A673 (cell line): ENCODE data around the gene GATAD2B. TPM values are rescaled to one million over a fixed set of nuclear protein-coding genes. Genes with fewer than 3 reads are reported as not detected.

Experiments used
- BruUV-seq: library from RNA; stranded (reverse); fragments of 400-500 nt; replicated peaks from 2 replicates; lab custom pipeline; 2021; lab: Mats Ljungman, UMichigan
- CTCF ChIA-PET: fragments of 300-600 bp; sonication (Branson Sonifier 250); formaldehyde crosslinking; loops from one replicate; lab custom pipeline; 2022; ENCODE audit warnings: antibody characterized with exemption; lab: Charles Lee
- POLR2A ChIA-PET: fragments of 300-600 bp; sonication (Branson Sonifier 250); formaldehyde crosslinking; loops from one replicate; lab custom pipeline; 2022; ENCODE audit warnings: antibody characterized with exemption; ENCODE audit not compliant: low non-redundant PET; lab: Charles Lee
- DNase-seq: peaks from one replicate; pipeline ENCODE4 v3.0.0-alpha.2; 2015; ENCODE audit warnings: low spot score
- H3K27ac ChIP-seq: fragments of 200-600 bp; sonication (generic); 2 replicates; pipeline ENCODE4 v1.5.1; 2016; ENCODE audit warnings: mixed run types, low read depth, mild to moderate bottlenecking, mixed read lengths, antibody characterized with exemption, low read length; ENCODE audit not compliant: poor library complexity, severe bottlenecking
- H3K27me3 ChIP-seq: fragments of 200-600 bp; sonication (generic); replicated peaks from 2 replicates; pipeline ENCODE4 v1.6.1; 2017; ENCODE audit warnings: mixed run types, low read depth, mild to moderate bottlenecking, mixed read lengths, antibody characterized with exemption, low read length; ENCODE audit not compliant: insufficient read depth, poor library complexity
- H3K36me3 ChIP-seq: fragments of 200-600 bp; sonication (generic); 2 replicates; pipeline ENCODE4 v1.6.1; 2016; ENCODE audit warnings: mixed run types, mild to moderate bottlenecking, mixed read lengths, antibody characterized with exemption, low read length; ENCODE audit not compliant: insufficient read depth, poor library complexity, severe bottlenecking
- H3K4me1 ChIP-seq: fragments of 200-600 bp; sonication (generic); 2 replicates; pipeline ENCODE4 v1.6.1; 2017; ENCODE audit warnings: mixed run types, mild to moderate bottlenecking, mixed read lengths, antibody characterized with exemption, low read length; ENCODE audit not compliant: insufficient read depth, poor library complexity, severe bottlenecking
- H3K4me3 ChIP-seq: fragments of 200-600 bp; sonication (generic); 2 replicates; pipeline ENCODE4 v1.5.1; 2016; ENCODE audit warnings: low read depth, mixed run types, mild to moderate bottlenecking, mixed read lengths, low read length; ENCODE audit not compliant: poor library complexity, severe bottlenecking
- H3K9me3 ChIP-seq: fragments of 200-600 bp; sonication (generic); 2 replicates; pipeline ENCODE4 v1.6.1; 2016; ENCODE audit warnings: mixed run types, low read depth, mild to moderate bottlenecking, mixed read lengths, antibody characterized with exemption, low read length; ENCODE audit not compliant: poor library complexity, severe bottlenecking
- EZH2 ChIP-seq: fragments of 200-600 bp; sonication (generic); IDR thresholded peaks from 2 replicates; pipeline ENCODE4 v1.6.1; 2017; ENCODE audit warnings: borderline replicate concordance, low read depth, mild to moderate bottlenecking, mixed read lengths, antibody characterized with exemption, low read length; ENCODE audit not compliant: poor library complexity, severe bottlenecking
- intact Hi-C: fragments of 100-400 bp; cut with micrococcal nuclease; formaldehyde crosslinking; loops from one replicate; pipeline ENCODE4 v1.10.0; 2022; ENCODE audit not compliant: unreplicated experiment
- total RNA-seq: library from RNA; stranded (reverse); gene quantifications from 2 replicates; pipeline ENCODE4 v1.2.3, GENCODE V29; 2021
- TF ChIP-seq, protein P1 (sequence below): fragments of 300-800, 200-600 bp; sonication (generic); conservative IDR thresholded peaks from 2 replicates; pipeline ENCODE4 v1.5.1; 2017; ENCODE audit warnings: low read depth, mild to moderate bottlenecking, antibody characterized with exemption, low read length, moderate library complexity, mixed read lengths

The GATAD2B gene
- total RNA-seq, 1 experiment from 2014 or later = 58.8 TPM

DNA sequence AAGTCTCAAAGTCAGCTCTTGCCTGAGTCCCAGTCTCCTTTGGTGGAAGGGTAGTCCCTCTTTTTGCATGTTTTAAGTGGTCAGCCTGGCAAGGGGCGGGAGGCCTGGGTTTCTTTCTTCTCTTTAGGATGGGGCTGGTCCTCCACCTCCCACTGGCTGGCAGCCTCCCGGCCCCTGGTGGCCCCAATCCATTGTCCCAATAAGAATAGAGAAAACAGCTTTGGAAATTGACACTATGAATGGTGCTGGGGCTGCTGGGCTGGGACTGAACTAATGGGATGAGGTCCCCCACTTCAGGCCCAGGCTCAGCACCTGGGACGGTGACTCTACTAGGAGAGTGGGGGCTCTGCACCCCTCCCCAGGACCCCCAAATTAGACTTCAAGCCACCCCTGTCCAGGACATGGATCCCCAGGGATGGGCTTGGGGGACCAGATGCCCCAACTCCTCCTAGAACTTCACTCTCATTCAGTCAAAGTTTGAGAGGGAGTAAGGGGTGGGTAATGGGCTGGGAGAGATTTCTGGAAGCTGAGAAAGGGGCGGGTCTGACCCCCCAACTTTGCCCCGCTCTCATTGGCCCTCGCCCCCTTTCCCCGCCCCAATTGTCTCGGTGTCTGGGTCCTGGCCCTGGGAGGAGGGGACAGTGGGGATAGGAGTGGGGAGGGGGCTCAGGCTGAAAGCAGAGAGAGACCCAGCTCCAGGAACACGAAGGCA, 129.4 kb downstream of the GATAD2B start:
- Histone ChIP-seq H3K4me3 (no peak overlapping the region), H3K27me3 (no peaks in the 10 kb centered on the region), H3K27ac (no peak overlapping the region), H3K9me3 (no peaks in the 10 kb centered on the region), H3K4me1 (no peaks in the 10 kb centered on the region), H3K36me3 (no peaks in the 10 kb centered on the region)
- DNase-seq = no peak
- ChIA-PET POLR2A (no interaction called here), CTCF (no interaction called here)
- BruUV-seq = no TSS peak
- TF ChIP-seq, protein P1, sequence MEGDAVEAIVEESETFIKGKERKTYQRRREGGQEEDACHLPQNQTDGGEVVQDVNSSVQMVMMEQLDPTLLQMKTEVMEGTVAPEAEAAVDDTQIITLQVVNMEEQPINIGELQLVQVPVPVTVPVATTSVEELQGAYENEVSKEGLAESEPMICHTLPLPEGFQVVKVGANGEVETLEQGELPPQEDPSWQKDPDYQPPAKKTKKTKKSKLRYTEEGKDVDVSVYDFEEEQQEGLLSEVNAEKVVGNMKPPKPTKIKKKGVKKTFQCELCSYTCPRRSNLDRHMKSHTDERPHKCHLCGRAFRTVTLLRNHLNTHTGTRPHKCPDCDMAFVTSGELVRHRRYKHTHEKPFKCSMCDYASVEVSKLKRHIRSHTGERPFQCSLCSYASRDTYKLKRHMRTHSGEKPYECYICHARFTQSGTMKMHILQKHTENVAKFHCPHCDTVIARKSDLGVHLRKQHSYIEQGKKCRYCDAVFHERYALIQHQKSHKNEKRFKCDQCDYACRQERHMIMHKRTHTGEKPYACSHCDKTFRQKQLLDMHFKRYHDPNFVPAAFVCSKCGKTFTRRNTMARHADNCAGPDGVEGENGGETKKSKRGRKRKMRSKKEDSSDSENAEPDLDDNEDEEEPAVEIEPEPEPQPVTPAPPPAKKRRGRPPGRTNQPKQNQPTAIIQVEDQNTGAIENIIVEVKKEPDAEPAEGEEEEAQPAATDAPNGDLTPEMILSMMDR = no peak
- TF ChIP-seq EZH2 = no peak
- intact Hi-C loops = no loop called here

DNA sequence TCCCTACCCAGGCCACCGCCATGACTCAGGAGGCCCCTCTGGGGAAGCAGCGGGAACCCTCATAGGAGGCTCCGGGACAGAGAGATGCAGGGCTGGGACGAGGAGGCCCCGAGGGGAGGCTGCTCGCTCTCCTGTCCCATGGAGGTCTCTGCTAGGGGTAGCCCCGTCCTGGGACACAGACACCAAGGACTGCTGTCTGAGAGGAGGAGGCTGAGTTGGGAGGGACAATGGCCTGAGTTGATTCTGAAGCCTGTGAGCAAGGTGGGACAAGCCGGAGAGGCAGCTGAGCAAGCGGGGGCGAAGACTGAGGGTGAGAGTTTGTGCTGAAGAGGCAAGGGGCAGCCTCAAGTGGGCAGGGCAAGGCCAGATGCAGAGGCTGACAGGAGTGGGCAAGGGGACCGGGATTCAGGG, 130.1 kb downstream of the GATAD2B start:
- Histone ChIP-seq H3K27me3 (no peaks in the 10 kb centered on the region), H3K9me3 (no peaks in the 10 kb centered on the region), H3K4me3 (no peak overlapping the region), H3K36me3 (no peaks in the 10 kb centered on the region), H3K4me1 (no peaks in the 10 kb centered on the region), H3K27ac (no peak overlapping the region)
- ChIA-PET POLR2A (no interaction called here), CTCF (interaction anchor here (0.7 kb wide), 1 partner anchor 278 kb away, joined by 3 read pairs; no protein-coding TSS in a partner anchor)
- TF ChIP-seq, protein P1 = no peak
- no peak for TF ChIP-seq EZH2
- intact Hi-C loops = no loop called here
- no peak for DNase-seq
- no TSS peak for BruUV-seq

DNA sequence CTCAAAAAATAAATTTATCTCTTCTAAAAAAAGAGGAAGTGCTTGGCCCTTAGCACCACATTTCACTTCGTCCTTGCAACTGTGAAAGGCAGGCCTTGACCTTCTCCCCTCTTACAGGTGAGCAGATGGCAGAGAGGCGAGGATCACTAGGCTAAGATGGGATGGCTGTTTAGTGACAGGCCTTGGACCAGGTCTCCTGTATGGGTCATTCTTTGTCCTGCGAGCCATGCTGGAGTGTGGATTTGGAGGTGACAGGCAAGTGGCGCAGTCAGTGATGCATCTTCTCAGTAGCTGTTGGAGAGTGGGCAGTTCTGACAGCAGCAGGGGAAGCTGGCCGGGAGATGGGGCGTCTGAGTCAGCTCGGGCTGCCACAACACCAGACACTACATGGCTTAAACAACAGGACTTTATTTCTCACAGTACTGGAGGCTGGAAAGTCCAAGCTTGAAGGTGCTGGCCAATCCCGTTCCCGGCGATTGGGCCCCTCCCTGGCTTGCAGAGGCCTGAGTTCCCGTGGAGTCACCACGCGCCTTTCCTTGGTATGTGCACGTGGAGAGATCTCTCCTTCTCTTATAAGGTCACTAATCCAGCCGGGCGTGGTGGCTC, 131.0 kb downstream of the GATAD2B start:
- H3K4me3 ChIP-seq = no peak overlapping the region
- no peak overlapping the region for H3K27ac ChIP-seq
- H3K4me1 ChIP-seq = no peaks in the 10 kb centered on the region
- CTCF ChIA-PET = interaction anchor here (0.7 kb wide), 1 partner anchor 278 kb away, joined by 3 read pairs; no protein-coding TSS in a partner anchor
- H3K36me3 ChIP-seq = no peaks in the 10 kb centered on the region
- no peaks in the 10 kb centered on the region for H3K27me3 ChIP-seq
- POLR2A ChIA-PET = no interaction called here
- intact Hi-C loops = no loop called here
- no TSS peak for BruUV-seq
- H3K9me3 ChIP-seq = no peaks in the 10 kb centered on the region
- TF ChIP-seq, protein P1 = no peak
- TF ChIP-seq EZH2 = no peak
- no peak for DNase-seq
